Measurements from ENCODE around the gene NIPBL. TPM values are rescaled to one million over a fixed set of nuclear protein-coding genes. Genes with fewer than 3 reads are reported as not detected.

NIPBL gene
- total RNA-seq, 1 experiment from 2014 or later = 48.1 TPM

- Mint-ChIP-seq H3K4me1 (ENCODE audit: low read depth, unreplicated experiment) (no peaks in the 10 kb centered on the region), H3K4me3 (ENCODE audit: unreplicated experiment) (no peak overlapping the region), H3K36me3 (ENCODE audit: insufficient read depth, unreplicated experiment) (peaks cover 37% of the 10 kb centered on the region), H3K27ac (ENCODE audit: unreplicated experiment) (no peak overlapping the region), H3K9me3 (ENCODE audit: unreplicated experiment) (no peaks in the 10 kb centered on the region), H3K27me3 (ENCODE audit: insufficient read depth, unreplicated experiment) (no peaks in the 10 kb centered on the region)
- Histone ChIP-seq H3K4me1 (no peaks in the 10 kb centered on the region; the same call in 1 of the 2 replicates), H3K27me3 (replicated peaks; ENCODE audit: control insufficient read depth, insufficient read depth, low read length) (no peaks in the 10 kb centered on the region), H3K36me3 (ENCODE audit: control insufficient read depth, insufficient read depth, low read length) (no peaks in the 10 kb centered on the region; the same call in 1 of the 2 replicates), H3K4me3 (ENCODE audit: low read depth, low read length) (no peak overlapping the region), H3K9me3 (no peaks in the 10 kb centered on the region)
- DNase-seq = no peak
- no peak for TF ChIP-seq CTCF (IDR thresholded peaks at IDR 0.05; ENCODE audit: insufficient read depth in 1 of 2, low read depth in 1 of 2, low read length in 1 of 2, severe bottlenecking in 1 of 2, unreplicated experiment in 1 of 2)
- POLR2A ChIA-PET = no interaction called here
- BruUV-seq (replicated peaks) = no TSS peak
- intact Hi-C loops (cut with micrococcal nuclease; ENCODE audit: unreplicated experiment) = no loop called here
- CTCF ChIA-PET = no interaction called here
These were observed 187.2 kb downstream of the NIPBL start for GRCh38 chr5:37063739-37064138.

- Mint-ChIP-seq H3K27ac (ENCODE audit: unreplicated experiment) (no peak overlapping the region), H3K9me3 (ENCODE audit: unreplicated experiment) (no peaks in the 10 kb centered on the region), H3K4me1 (ENCODE audit: low read depth, unreplicated experiment) (no peaks in the 10 kb centered on the region), H3K36me3 (ENCODE audit: insufficient read depth, unreplicated experiment) (peaks cover 33% of the 10 kb centered on the region), H3K27me3 (ENCODE audit: insufficient read depth, unreplicated experiment) (no peaks in the 10 kb centered on the region), H3K4me3 (ENCODE audit: unreplicated experiment) (no peak overlapping the region)
- H3K4me1 ChIP-seq = no peaks in the 10 kb centered on the region; the same call in 1 of the 2 replicates
- H3K27me3 ChIP-seq (replicated peaks; ENCODE audit: control insufficient read depth, insufficient read depth, low read length) = no peaks in the 10 kb centered on the region
- H3K9me3 ChIP-seq = no peaks in the 10 kb centered on the region
- H3K4me3 ChIP-seq (ENCODE audit: low read depth, low read length) = no peak overlapping the region
- ChIA-PET POLR2A (no interaction called here), CTCF (no interaction called here)
- no TSS peak for BruUV-seq (replicated peaks)
- no peak for TF ChIP-seq CTCF (IDR thresholded peaks at IDR 0.05; ENCODE audit: insufficient read depth in 1 of 2, low read depth in 1 of 2, low read length in 1 of 2, severe bottlenecking in 1 of 2, unreplicated experiment in 1 of 2)
- no peak for DNase-seq
- intact Hi-C loops (cut with micrococcal nuclease; ENCODE audit: unreplicated experiment) = no loop called here
- no peaks in the 10 kb centered on the region; the same call in 1 of the 2 replicates for H3K36me3 ChIP-seq (ENCODE audit: control insufficient read depth, insufficient read depth, low read length)
These were observed 187.9 kb downstream of the NIPBL start for GRCh38 chr5:37064442-37064841.

GRCh38 chr5:37071487-37071886, 194.9 kb downstream of the NIPBL start:
- Histone ChIP-seq H3K4me3 (ENCODE audit: low read depth, low read length) (no peak overlapping the region), H3K9me3 (no peaks in the 10 kb centered on the region), H3K4me1 (no peaks in the 10 kb centered on the region), H3K27me3 (replicated peaks; ENCODE audit: control insufficient read depth, insufficient read depth, low read length) (no peaks in the 10 kb centered on the region), H3K36me3 (ENCODE audit: control insufficient read depth, insufficient read depth, low read length) (no peaks in the 10 kb centered on the region)
- CTCF ChIA-PET = no interaction called here
- DNase-seq = no peak
- Mint-ChIP-seq H3K4me1 (ENCODE audit: low read depth, unreplicated experiment) (no peaks in the 10 kb centered on the region), H3K4me3 (ENCODE audit: unreplicated experiment) (no peak overlapping the region), H3K36me3 (ENCODE audit: insufficient read depth, unreplicated experiment) (peaks cover 6% of the 10 kb centered on the region), H3K27ac (ENCODE audit: unreplicated experiment) (no peak overlapping the region), H3K27me3 (ENCODE audit: insufficient read depth, unreplicated experiment) (no peaks in the 10 kb centered on the region), H3K9me3 (ENCODE audit: unreplicated experiment) (no peaks in the 10 kb centered on the region)
- POLR2A ChIA-PET = no interaction called here
- intact Hi-C loops (cut with micrococcal nuclease; ENCODE audit: unreplicated experiment) = no loop called here
- no TSS peak for BruUV-seq (replicated peaks)
- TF ChIP-seq CTCF (IDR thresholded peaks at IDR 0.05; ENCODE audit: insufficient read depth in 1 of 2, low read depth in 1 of 2, low read length in 1 of 2, severe bottlenecking in 1 of 2, unreplicated experiment in 1 of 2) = no peak

Measured in Caco-2 (cell line).